Endothelial cell of umbilical vein (primary cell): ENCODE data around the gene DPYSL4. TPM values are rescaled to one million over a fixed set of nuclear protein-coding genes. Genes with fewer than 3 reads are reported as not detected.
A peak's percentile ranks its signal among the peaks of the same experiment; 100 is the strongest.

Experiments used
- BruUV-seq: library from RNA; stranded (reverse); fragments of 400-500 nt; replicated peaks from 2 replicates; lab custom pipeline; 2021; lab: Mats Ljungman, UMichigan
- CTCF ChIA-PET: fragments of 300-600, 350-600 bp; sonication (Branson Sonifier 250); formaldehyde crosslinking; loops from one replicate; lab custom pipeline; 2021; ENCODE audit warnings: antibody characterized with exemption, inconsistent platforms; lab: Charles Lee
- POLR2A ChIA-PET: fragments of 300-600, 350-600 bp; sonication (Branson Sonifier 250); formaldehyde crosslinking; loops from one replicate; lab custom pipeline; 2021; ENCODE audit warnings: antibody characterized with exemption, inconsistent platforms; lab: Charles Lee
- DNase-seq: peaks from one replicate; pipeline ENCODE4 v3.0.0-alpha.2; 2011; ENCODE audit warnings: low read depth, low spot score
- FAIRE-seq: peaks from 2 replicates; lab custom pipeline; 2011; peaks lifted over from hg19 to GRCh38; lab: Jason Lieb, UNC
- H2AFZ ChIP-seq: 2 replicates; pipeline ENCODE4 v1.6.0; 2012; ENCODE audit warnings: low read depth, low read length, control low read depth, inconsistent platforms
- H3K27ac ChIP-seq: 2 replicates; pipeline ENCODE4 v1.5.1; 2011; ENCODE audit warnings: low read depth, mild to moderate bottlenecking, control low read depth, low read length, moderate library complexity; ENCODE audit not compliant: insufficient read depth
- H3K27me3 ChIP-seq, 2 experiments: 2 replicates each; pipeline versions ENCODE4 v1.6.0 to v1.6.1; 2011; ENCODE audit warnings: low read length in 2 of 2, mixed read lengths in 1 of 2; ENCODE audit not compliant: control insufficient read depth in 2 of 2, insufficient read depth in 2 of 2
- H3K36me3 ChIP-seq, 2 experiments: 2 replicates in 1 of 2; 3 replicates in 1 of 2; pipeline ENCODE4 v1.5.1; 2011; ENCODE audit warnings: low read length in 2 of 2, mild to moderate bottlenecking in 1 of 2, moderate library complexity in 1 of 2; ENCODE audit not compliant: control insufficient read depth in 2 of 2, insufficient read depth in 2 of 2; ENCODE audit errors: extremely low read depth in 1 of 2
- H3K4me1 ChIP-seq: 3 replicates; pipeline ENCODE4 v1.5.1; 2011; ENCODE audit warnings: mild to moderate bottlenecking, low read length; ENCODE audit not compliant: control insufficient read depth, insufficient read depth; ENCODE audit errors: extremely low read depth
- H3K4me2 ChIP-seq: 2 replicates; pipeline ENCODE4 v1.6.1; 2011; ENCODE audit warnings: low read length, control low read depth, mixed read lengths; ENCODE audit not compliant: insufficient read depth
- H3K4me3 ChIP-seq, 3 experiments: fragments of 200-600 bp in 1 of 3; sonication (generic), shearing (Covaris generic) in 1 of 3; replicated peaks in 1 of 3; 2 replicates each; pipeline ENCODE4 v1.5.1; 2011 to 2016; ENCODE audit warnings: control low read depth in 3 of 3, low read length in 3 of 3, mild to moderate bottlenecking in 2 of 3, inconsistent platforms in 1 of 3, low read depth in 1 of 3, moderate library complexity in 1 of 3; ENCODE audit not compliant: insufficient read depth in 1 of 3
- H3K79me2 ChIP-seq: 2 replicates; pipeline ENCODE4 v1.6.0; 2012; ENCODE audit warnings: low read length, inconsistent platforms; ENCODE audit not compliant: control insufficient read depth, insufficient read depth
- H3K9ac ChIP-seq: replicated peaks from 2 replicates; pipeline ENCODE3; 2011; ENCODE audit warnings: low read length, control low read depth; ENCODE audit not compliant: insufficient read depth; ENCODE audit errors: extremely low read depth
- H3K9me1 ChIP-seq: replicated peaks from 3 replicates; pipeline ENCODE4 v1.6.0; 2011; ENCODE audit warnings: mild to moderate bottlenecking, low read length; ENCODE audit not compliant: control insufficient read depth, insufficient read depth; ENCODE audit errors: extremely low read depth
- H3K9me3 ChIP-seq: replicated peaks from 2 replicates; pipeline ENCODE4 v1.5.1; 2012; ENCODE audit warnings: low read length, inconsistent platforms; ENCODE audit not compliant: control insufficient read depth, insufficient read depth
- H4K20me1 ChIP-seq: replicated peaks from 2 replicates; pipeline ENCODE3; 2011; ENCODE audit warnings: mild to moderate bottlenecking, low read length; ENCODE audit not compliant: control insufficient read depth, insufficient read depth; ENCODE audit errors: extremely low read depth
- FOS ChIP-seq: IDR thresholded peaks from 2 replicates; pipeline ENCODE4 v1.6.1; 2011; ENCODE audit warnings: mild to moderate bottlenecking, low read length, moderate library complexity, borderline replicate concordance; ENCODE audit not compliant: insufficient read depth
- GATA2 ChIP-seq: IDR thresholded peaks from 2 replicates; pipeline ENCODE4 v1.7.0; 2011; ENCODE audit warnings: low read depth, mild to moderate bottlenecking, moderate library complexity, mixed read lengths, low read length; ENCODE audit not compliant: insufficient read length, insufficient read depth
- POLR2A ChIP-seq: IDR thresholded peaks from 2 replicates; pipeline ENCODE4 v1.6.1; 2012; ENCODE audit warnings: low read depth, mild to moderate bottlenecking, control low read depth, low read length
- POLR2AphosphoS5 ChIP-seq: IDR thresholded peaks from 2 replicates; pipeline ENCODE4 v1.6.1; 2012; ENCODE audit warnings: low read depth, mild to moderate bottlenecking, control low read depth, low read length, moderate library complexity; ENCODE audit not compliant: insufficient read depth
- dilution Hi-C: fragments of 300-500 bp; cut with MboI; formaldehyde crosslinking; loops from one replicate; pipeline ENCODE4 v1.15.0; 2019; ENCODE audit warnings: low sequenced_read_pairs; ENCODE audit not compliant: extremely low pct_ligation_motif_present
- intact Hi-C: fragments of 100-400 bp; cut with micrococcal nuclease; formaldehyde crosslinking; loops from one replicate; pipeline ENCODE4 v1.10.0; 2022
- polyA plus RNA-seq, 4 experiments: library from polyadenylated mRNA; depleted of rRNA in 3 of 4; stranded (reverse) in 3 of 4; unstranded in 1 of 4; fragments of >200 nt; gene quantifications; 2 replicates each; pipeline versions ENCODE4 v1.2.1 to v1.2.3, GENCODE V29; 2011 to 2012; ENCODE audit warnings: missing spikeins in 1 of 4
- total RNA-seq: library from RNA; stranded (reverse); gene quantifications from 2 replicates; pipeline ENCODE4 v1.2.3, GENCODE V29; 2021

DPYSL4 gene
- total and polyA plus RNA-seq, 2 donors (not counting 3 experiments of a cell fraction or from before 2014, with no cell fraction given), result 27.1 to 60.0 TPM

DNA sequence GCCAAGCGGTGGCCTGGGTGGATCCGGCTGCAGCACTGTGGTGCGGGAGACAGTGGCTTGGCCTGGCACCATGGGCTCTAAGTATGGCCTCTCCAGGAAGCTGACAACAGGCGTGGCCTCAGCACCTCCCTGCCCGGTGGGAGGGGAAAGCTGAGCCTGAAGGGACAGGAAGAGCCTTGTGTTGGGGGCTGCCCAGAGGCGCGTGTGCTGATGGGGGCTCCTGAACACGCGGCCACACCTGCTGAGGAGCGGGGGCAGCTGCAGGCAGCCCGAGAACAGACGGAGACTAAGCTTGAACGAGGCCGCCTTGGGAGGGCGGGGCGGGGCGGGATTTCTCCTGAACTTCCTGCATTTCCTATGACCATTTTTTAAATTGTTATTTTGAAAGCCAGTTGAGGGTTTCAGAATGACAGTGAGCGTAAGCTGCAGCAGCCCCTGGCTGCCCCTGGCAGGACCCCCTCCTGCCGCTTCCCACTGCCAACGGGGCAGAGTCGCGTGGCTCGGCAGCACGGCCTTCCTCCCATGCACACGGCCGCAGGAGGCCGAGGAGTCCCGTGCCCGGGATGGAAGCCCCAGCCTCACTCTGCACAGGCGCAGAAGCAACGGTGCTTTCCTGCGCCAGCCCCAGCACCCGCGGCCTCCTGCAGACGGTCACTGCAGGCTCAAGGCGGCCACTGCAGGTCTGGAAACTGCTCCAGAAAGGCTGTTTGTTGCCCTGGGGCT, 43.2 kb downstream of the DPYSL4 start:
- H3K9ac ChIP-seq, result no peak overlapping the region
- TF ChIP-seq FOS (no peak), GATA2 (no peak), POLR2AphosphoS5 (peak; percentile 16), POLR2A (no peak)
- H3K27ac ChIP-seq, result no peak overlapping the region
- no peaks in the 10 kb centered on the region for H3K27me3 ChIP-seq
- intact Hi-C loops, result no loop called here
- no peaks in the 10 kb centered on the region for H3K9me3 ChIP-seq
- no peaks in the 10 kb centered on the region for H3K4me1 ChIP-seq
- H3K4me2 ChIP-seq, result no peak overlapping the region
- dilution Hi-C loops, result no loop called here
- DNase-seq (peak; percentile 49), FAIRE-seq (peak; percentile 24)
- peak overlapping the region; percentile 66 for H2AFZ ChIP-seq
- H3K36me3 ChIP-seq, result no peaks in the 10 kb centered on the region
- no peaks in the 10 kb centered on the region for H3K79me2 ChIP-seq
- POLR2A ChIA-PET, result no interaction called here
- H3K4me3 ChIP-seq, result peak overlapping the region in 1 of 3 experiments; percentile 15
- H4K20me1 ChIP-seq, result no peaks in the 10 kb centered on the region
- CTCF ChIA-PET, result no interaction called here
- H3K9me1 ChIP-seq, result no peaks in the 10 kb centered on the region
- no TSS peak for BruUV-seq

GRCh38 chr10:132230557-132231210, 43.9 kb downstream of the DPYSL4 start:
- no peaks in the 10 kb centered on the region for H3K79me2 ChIP-seq
- FAIRE-seq (no peak), DNase-seq (no peak)
- no peak overlapping the region for H3K4me2 ChIP-seq
- no TSS peak for BruUV-seq
- POLR2A ChIA-PET, result no interaction called here
- no peaks in the 10 kb centered on the region for H3K4me1 ChIP-seq
- no peaks in the 10 kb centered on the region for H4K20me1 ChIP-seq
- no peaks in the 10 kb centered on the region for H3K36me3 ChIP-seq
- dilution Hi-C loops, result no loop called here
- H3K27ac ChIP-seq, result no peak overlapping the region
- H3K9me3 ChIP-seq, result no peaks in the 10 kb centered on the region
- H2AFZ ChIP-seq, result peak overlapping the region; percentile 66
- no peaks in the 10 kb centered on the region for H3K27me3 ChIP-seq
- intact Hi-C loops, result no loop called here
- no peak overlapping the region for H3K4me3 ChIP-seq
- H3K9ac ChIP-seq, result no peak overlapping the region
- CTCF ChIA-PET, result interaction anchor here (0.7 kb wide), 1 partner anchor 48 kb away, joined by 3 read pairs; no protein-coding TSS in a partner anchor
- TF ChIP-seq FOS, result no peak
- H3K9me1 ChIP-seq, result no peaks in the 10 kb centered on the region
